Esophagus squamous epithelium (tissue), 4 donors: ENCODE measurements around the gene HOXC10.

ENCODE experiments used
- POLR2A ChIP-seq, 4 donors: fragments of 450-650 bp; IDR thresholded peaks; one replicate each; pipeline ENCODE4 v1.6.1; 2017; ENCODE audit warnings: antibody characterized with exemption in 4 of 4, mild to moderate bottlenecking in 4 of 4, moderate library complexity in 3 of 4
- TF ChIP-seq, protein P1 (sequence below), 6 experiments: fragments of 450-650 bp in 4 of 6; fragments of 200-600 bp in 2 of 6; sonication (generic) in 2 of 6; IDR thresholded peaks; one replicate each; pipeline ENCODE4 v1.5.1; 2016 to 2019; ENCODE audit warnings: antibody characterized with exemption in 6 of 6, mild to moderate bottlenecking in 4 of 6, moderate library complexity in 4 of 6

DNA sequence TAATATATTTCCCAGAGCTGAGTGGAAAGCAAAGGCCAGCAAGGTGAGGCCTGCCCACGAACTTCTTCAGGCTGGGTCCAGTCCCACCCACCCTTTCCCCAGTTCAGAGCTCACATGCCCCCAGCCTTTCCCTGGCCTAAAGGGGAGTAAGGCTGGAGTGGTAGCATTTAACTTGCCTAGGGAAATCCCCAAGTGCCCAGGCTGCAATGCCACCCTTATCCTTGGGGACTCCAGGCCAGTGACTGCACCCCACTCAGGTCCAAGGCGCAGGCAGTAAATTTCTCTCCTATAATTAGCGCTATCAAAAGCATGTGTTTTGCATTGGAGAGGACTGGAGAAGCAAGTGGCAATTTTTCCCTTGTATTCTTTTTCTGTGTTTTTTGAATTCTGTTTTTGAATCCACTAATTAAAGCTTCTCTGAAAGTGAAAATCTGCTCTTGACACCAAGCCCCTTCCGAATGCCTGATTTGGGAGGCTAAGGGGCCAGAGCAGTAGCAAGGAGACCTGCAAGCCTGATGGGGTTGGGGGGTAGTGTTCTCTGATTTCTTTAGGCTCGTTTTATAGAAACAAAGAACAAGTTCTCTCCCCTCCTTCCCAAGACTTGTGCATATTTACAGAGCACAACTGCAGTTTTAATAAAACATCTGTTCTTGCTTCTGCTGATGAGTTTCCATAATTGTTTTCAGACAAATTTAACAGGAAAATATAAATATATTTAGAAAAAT is 39.8 kb downstream of the HOXC10 start:
- no peak for TF ChIP-seq POLR2A (IDR thresholded peaks at IDR 0.05)
- TF ChIP-seq, protein P1, sequence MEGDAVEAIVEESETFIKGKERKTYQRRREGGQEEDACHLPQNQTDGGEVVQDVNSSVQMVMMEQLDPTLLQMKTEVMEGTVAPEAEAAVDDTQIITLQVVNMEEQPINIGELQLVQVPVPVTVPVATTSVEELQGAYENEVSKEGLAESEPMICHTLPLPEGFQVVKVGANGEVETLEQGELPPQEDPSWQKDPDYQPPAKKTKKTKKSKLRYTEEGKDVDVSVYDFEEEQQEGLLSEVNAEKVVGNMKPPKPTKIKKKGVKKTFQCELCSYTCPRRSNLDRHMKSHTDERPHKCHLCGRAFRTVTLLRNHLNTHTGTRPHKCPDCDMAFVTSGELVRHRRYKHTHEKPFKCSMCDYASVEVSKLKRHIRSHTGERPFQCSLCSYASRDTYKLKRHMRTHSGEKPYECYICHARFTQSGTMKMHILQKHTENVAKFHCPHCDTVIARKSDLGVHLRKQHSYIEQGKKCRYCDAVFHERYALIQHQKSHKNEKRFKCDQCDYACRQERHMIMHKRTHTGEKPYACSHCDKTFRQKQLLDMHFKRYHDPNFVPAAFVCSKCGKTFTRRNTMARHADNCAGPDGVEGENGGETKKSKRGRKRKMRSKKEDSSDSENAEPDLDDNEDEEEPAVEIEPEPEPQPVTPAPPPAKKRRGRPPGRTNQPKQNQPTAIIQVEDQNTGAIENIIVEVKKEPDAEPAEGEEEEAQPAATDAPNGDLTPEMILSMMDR (IDR thresholded peaks at IDR 0.05): no peak
